Measurements from ENCODE around the gene TK2. TPM values are rescaled to one million over a fixed set of nuclear protein-coding genes. Genes with fewer than 3 reads are reported as not detected.

Gene TK2
- total RNA-seq, 1 experiment from 2014 or later, result 5.0 TPM

DNA sequence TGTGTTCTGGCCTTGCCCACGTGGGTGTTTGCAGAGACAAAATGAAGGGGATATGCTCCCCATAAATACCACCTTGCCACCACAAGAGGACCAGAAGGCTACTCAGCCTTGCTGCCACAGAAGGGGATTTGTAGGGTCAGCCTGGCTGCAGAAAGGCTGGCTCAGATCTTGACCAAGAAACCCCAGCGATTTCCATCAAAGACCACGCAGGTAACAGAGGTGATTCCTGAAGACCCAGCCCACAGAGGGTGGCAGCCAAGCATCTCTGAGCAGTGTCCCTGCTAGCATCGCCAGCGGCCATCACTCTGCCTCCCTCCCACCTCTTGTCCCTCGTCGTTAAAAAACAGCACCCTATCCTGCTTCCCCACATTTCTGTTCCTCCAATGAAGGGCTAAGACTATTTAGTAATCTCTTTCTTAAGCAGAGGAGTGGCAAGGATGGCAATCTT, 68.0 kb downstream of the TK2 start (continued):
- TF ChIP-seq, protein P1, sequence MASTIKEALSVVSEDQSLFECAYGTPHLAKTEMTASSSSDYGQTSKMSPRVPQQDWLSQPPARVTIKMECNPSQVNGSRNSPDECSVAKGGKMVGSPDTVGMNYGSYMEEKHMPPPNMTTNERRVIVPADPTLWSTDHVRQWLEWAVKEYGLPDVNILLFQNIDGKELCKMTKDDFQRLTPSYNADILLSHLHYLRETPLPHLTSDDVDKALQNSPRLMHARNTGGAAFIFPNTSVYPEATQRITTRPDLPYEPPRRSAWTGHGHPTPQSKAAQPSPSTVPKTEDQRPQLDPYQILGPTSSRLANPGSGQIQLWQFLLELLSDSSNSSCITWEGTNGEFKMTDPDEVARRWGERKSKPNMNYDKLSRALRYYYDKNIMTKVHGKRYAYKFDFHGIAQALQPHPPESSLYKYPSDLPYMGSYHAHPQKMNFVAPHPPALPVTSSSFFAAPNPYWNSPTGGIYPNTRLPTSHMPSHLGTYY (CRISPR knock-in tag; IDR thresholded peaks at IDR 0.05), result no peak
- no peak for TF ChIP-seq ZNF671 (CRISPR knock-in tag; IDR thresholded peaks at IDR 0.05)

DNA sequence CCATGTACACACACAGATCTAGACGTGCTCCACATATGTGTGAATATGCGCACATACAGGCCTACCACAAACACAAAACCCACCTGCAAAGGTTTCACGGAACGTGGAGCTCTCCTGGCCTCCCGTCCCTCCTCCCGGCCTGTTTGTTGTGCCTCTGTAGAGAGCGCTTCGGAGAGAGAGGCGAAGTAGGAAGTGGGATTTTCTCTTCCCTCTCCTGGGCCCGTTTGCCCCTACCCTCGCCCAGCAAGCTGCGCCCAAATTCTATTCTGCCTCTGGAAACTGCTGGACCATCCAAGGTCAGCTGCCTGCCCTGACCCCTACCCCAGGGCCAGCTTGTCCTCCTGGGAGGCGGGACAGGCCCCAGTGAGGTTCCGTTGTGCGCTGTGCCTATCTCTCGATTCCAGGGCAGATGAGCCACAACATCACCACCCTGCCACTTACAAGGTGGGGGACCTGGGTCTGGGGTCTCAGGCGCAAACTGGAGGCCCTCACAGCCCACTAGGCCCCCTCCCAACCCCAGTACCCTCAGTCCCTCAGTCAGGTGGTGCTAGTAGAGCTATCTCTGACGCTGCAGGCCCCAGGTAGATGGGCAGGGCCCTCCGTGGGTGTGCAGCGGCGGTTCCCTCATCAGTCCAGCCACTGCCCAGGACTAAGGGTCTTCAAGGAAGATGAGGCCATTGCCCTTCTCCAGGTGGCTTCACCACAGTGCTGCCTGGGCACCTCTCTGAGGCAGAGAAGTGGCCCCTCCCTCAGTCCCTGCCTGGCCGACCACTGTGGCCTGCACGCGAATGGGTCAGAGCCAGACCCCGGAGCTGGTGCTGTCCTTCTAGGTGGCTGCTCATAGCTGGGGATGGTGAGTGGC, 68.6 kb downstream of the TK2 start:
- H3K27me3 Mint-ChIP-seq (ENCODE audit: low read depth), result peaks cover 10% of the 10 kb centered on the region
- ChIA-PET CTCF (interaction anchor here (1.1 to 3.7 kb wide), 5 partner anchors 54 to 139 kb away, joined by 3 to 20 read pairs (median 17); partner anchors contain the start of gene BEAN1), POLR2A (no interaction called here)
- H3K4me3 Mint-ChIP-seq, result no peak overlapping the region
- H3K9me3 Mint-ChIP-seq, result no peaks in the 10 kb centered on the region
- no peak overlapping the region for H3K27ac Mint-ChIP-seq
- peaks cover 21% of the 10 kb centered on the region for H3K4me1 Mint-ChIP-seq
- ATAC-seq (no peak), DNase-seq (ENCODE audit: low spot score) (no peak)
- H3K36me3 Mint-ChIP-seq, result no peaks in the 10 kb centered on the region
- TF ChIP-seq SMAD4 (CRISPR knock-in tag; IDR thresholded peaks at IDR 0.05), result no peak
- no peak for TF ChIP-seq SP1 (CRISPR knock-in tag; conservative IDR thresholded peaks at IDR 0.05)
- no peak for TF ChIP-seq CREB1 (CRISPR knock-in tag; IDR thresholded peaks at IDR 0.05)
- TF ChIP-seq, protein P2, sequence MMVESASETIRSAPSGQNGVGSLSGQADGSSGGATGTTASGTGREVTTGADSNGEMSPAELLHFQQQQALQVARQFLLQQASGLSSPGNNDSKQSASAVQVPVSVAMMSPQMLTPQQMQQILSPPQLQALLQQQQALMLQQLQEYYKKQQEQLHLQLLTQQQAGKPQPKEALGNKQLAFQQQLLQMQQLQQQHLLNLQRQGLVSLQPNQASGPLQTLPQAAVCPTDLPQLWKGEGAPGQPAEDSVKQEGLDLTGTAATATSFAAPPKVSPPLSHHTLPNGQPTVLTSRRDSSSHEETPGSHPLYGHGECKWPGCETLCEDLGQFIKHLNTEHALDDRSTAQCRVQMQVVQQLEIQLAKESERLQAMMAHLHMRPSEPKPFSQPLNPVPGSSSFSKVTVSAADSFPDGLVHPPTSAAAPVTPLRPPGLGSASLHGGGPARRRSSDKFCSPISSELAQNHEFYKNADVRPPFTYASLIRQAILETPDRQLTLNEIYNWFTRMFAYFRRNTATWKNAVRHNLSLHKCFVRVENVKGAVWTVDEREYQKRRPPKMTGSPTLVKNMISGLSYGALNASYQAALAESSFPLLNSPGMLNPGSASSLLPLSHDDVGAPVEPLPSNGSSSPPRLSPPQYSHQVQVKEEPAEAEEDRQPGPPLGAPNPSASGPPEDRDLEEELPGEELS (CRISPR knock-in tag; IDR thresholded peaks at IDR 0.05), result no peak
- TF ChIP-seq, protein P3, sequence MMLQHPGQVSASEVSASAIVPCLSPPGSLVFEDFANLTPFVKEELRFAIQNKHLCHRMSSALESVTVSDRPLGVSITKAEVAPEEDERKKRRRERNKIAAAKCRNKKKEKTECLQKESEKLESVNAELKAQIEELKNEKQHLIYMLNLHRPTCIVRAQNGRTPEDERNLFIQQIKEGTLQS (CRISPR knock-in tag; conservative IDR thresholded peaks at IDR 0.05), result no peak
- TF ChIP-seq, protein P4, sequence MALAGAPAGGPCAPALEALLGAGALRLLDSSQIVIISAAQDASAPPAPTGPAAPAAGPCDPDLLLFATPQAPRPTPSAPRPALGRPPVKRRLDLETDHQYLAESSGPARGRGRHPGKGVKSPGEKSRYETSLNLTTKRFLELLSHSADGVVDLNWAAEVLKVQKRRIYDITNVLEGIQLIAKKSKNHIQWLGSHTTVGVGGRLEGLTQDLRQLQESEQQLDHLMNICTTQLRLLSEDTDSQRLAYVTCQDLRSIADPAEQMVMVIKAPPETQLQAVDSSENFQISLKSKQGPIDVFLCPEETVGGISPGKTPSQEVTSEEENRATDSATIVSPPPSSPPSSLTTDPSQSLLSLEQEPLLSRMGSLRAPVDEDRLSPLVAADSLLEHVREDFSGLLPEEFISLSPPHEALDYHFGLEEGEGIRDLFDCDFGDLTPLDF (CRISPR knock-in tag; IDR thresholded peaks at IDR 0.05), result no peak

DNA sequence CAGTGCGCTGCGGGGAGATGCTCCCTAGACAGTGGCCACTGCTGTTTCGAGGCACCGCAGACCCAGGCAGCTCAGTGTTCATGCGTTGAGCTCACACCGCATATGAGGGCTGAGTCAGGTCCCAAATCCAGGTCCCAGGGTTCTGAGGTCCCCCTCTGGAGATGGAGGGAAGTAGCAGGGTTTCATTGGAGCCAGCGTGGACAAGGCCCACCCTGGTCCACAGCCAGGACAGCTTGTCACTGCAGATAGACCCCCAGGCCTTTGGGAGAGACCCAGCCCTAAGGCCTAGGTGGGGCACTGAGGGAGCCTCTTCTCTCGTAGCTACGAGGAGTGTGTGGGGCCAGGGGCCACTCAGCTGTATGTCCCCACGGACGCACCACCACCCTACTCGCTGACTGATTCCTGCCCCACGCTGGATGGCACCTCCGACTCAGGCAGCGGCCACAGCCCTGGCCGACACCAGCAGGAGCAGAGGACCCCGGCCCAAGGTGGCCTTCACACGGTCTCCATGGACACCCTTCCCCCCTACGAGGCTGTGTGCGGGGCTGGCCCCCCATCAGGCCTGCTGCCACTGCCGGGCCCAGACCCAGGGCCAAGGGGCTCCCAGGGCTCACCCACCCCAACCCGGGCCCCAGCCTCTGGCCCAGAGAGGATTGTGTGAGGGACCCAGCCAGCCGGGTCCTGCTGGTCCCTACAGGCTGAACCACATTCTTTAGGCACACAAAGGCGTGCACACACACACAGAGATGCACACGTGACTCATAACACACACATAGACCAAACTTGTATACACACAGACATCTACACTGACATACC, 69.4 kb downstream of the TK2 start:
- TF ChIP-seq GTF2I (CRISPR knock-in tag; conservative IDR thresholded peaks at IDR 0.05) (no peak), JUN (CRISPR knock-in tag; IDR thresholded peaks at IDR 0.05) (no peak)
- TF ChIP-seq, protein P2 (CRISPR knock-in tag; IDR thresholded peaks at IDR 0.05), result no peak
- ChIA-PET CTCF (interaction anchor here (1.1 to 3.7 kb wide), 6 partner anchors 12 to 138 kb away, joined by 3 to 20 read pairs (median 8); partner anchors contain the start of gene BEAN1), POLR2A (interaction anchor here (0.8 kb wide), 1 partner anchor 65 kb away, joined by 3 read pairs; no protein-coding TSS in a partner anchor)
- no peaks in the 10 kb centered on the region for H3K36me3 Mint-ChIP-seq
- H3K4me1 Mint-ChIP-seq, result peaks cover 22% of the 10 kb centered on the region
- ATAC-seq (no peak), DNase-seq (ENCODE audit: low spot score) (no peak)
- no peak overlapping the region for H3K4me3 Mint-ChIP-seq
- no peak overlapping the region for H3K27ac Mint-ChIP-seq
- peaks cover 8% of the 10 kb centered on the region for H3K27me3 Mint-ChIP-seq (ENCODE audit: low read depth)
- H3K9me3 Mint-ChIP-seq, result no peaks in the 10 kb centered on the region
